Endothelial cell of umbilical vein (primary cell): Measurements from ENCODE around the gene BDH1. TPM values are rescaled to one million over a fixed set of nuclear protein-coding genes. Genes with fewer than 3 reads are reported as not detected.

Experiments used
- BruUV-seq: library from RNA; stranded (reverse); fragments of 400-500 nt; replicated peaks from 2 replicates; lab custom pipeline; 2021; lab: Mats Ljungman, UMichigan
- CTCF ChIA-PET: fragments of 300-600, 350-600 bp; sonication (Branson Sonifier 250); formaldehyde crosslinking; loops from one replicate; lab custom pipeline; 2021; ENCODE audit warnings: antibody characterized with exemption, inconsistent platforms; lab: Charles Lee
- POLR2A ChIA-PET: fragments of 300-600, 350-600 bp; sonication (Branson Sonifier 250); formaldehyde crosslinking; loops from one replicate; lab custom pipeline; 2021; ENCODE audit warnings: antibody characterized with exemption, inconsistent platforms; lab: Charles Lee
- DNase-seq: peaks from one replicate; pipeline ENCODE4 v3.0.0-alpha.2; 2011; ENCODE audit warnings: low read depth, low spot score
- FAIRE-seq: peaks from 2 replicates; lab custom pipeline; 2011; peaks lifted over from hg19 to GRCh38; lab: Jason Lieb, UNC
- H2AFZ ChIP-seq: 2 replicates; pipeline ENCODE4 v1.6.0; 2012; ENCODE audit warnings: low read depth, low read length, control low read depth, inconsistent platforms
- H3K27ac ChIP-seq: 2 replicates; pipeline ENCODE4 v1.5.1; 2011; ENCODE audit warnings: low read depth, mild to moderate bottlenecking, control low read depth, low read length, moderate library complexity; ENCODE audit not compliant: insufficient read depth
- H3K27me3 ChIP-seq, 2 experiments: 2 replicates each; pipeline versions ENCODE4 v1.6.0 to v1.6.1; 2011; ENCODE audit warnings: low read length in 2 of 2, mixed read lengths in 1 of 2; ENCODE audit not compliant: control insufficient read depth in 2 of 2, insufficient read depth in 2 of 2
- H3K36me3 ChIP-seq, 2 experiments: 2 replicates in 1 of 2; 3 replicates in 1 of 2; pipeline ENCODE4 v1.5.1; 2011; ENCODE audit warnings: low read length in 2 of 2, mild to moderate bottlenecking in 1 of 2, moderate library complexity in 1 of 2; ENCODE audit not compliant: control insufficient read depth in 2 of 2, insufficient read depth in 2 of 2; ENCODE audit errors: extremely low read depth in 1 of 2
- H3K4me1 ChIP-seq: 3 replicates; pipeline ENCODE4 v1.5.1; 2011; ENCODE audit warnings: mild to moderate bottlenecking, low read length; ENCODE audit not compliant: control insufficient read depth, insufficient read depth; ENCODE audit errors: extremely low read depth
- H3K4me2 ChIP-seq: 2 replicates; pipeline ENCODE4 v1.6.1; 2011; ENCODE audit warnings: low read length, control low read depth, mixed read lengths; ENCODE audit not compliant: insufficient read depth
- H3K4me3 ChIP-seq, 3 experiments: fragments of 200-600 bp in 1 of 3; sonication (generic), shearing (Covaris generic) in 1 of 3; replicated peaks in 1 of 3; 2 replicates each; pipeline ENCODE4 v1.5.1; 2011 to 2016; ENCODE audit warnings: control low read depth in 3 of 3, low read length in 3 of 3, mild to moderate bottlenecking in 2 of 3, inconsistent platforms in 1 of 3, low read depth in 1 of 3, moderate library complexity in 1 of 3; ENCODE audit not compliant: insufficient read depth in 1 of 3
- H3K79me2 ChIP-seq: 2 replicates; pipeline ENCODE4 v1.6.0; 2012; ENCODE audit warnings: low read length, inconsistent platforms; ENCODE audit not compliant: control insufficient read depth, insufficient read depth
- H3K9ac ChIP-seq: replicated peaks from 2 replicates; pipeline ENCODE3; 2011; ENCODE audit warnings: low read length, control low read depth; ENCODE audit not compliant: insufficient read depth; ENCODE audit errors: extremely low read depth
- H3K9me1 ChIP-seq: replicated peaks from 3 replicates; pipeline ENCODE4 v1.6.0; 2011; ENCODE audit warnings: mild to moderate bottlenecking, low read length; ENCODE audit not compliant: control insufficient read depth, insufficient read depth; ENCODE audit errors: extremely low read depth
- H3K9me3 ChIP-seq: replicated peaks from 2 replicates; pipeline ENCODE4 v1.5.1; 2012; ENCODE audit warnings: low read length, inconsistent platforms; ENCODE audit not compliant: control insufficient read depth, insufficient read depth
- H4K20me1 ChIP-seq: replicated peaks from 2 replicates; pipeline ENCODE3; 2011; ENCODE audit warnings: mild to moderate bottlenecking, low read length; ENCODE audit not compliant: control insufficient read depth, insufficient read depth; ENCODE audit errors: extremely low read depth
- EZH2 ChIP-seq: IDR thresholded peaks from 2 replicates; pipeline ENCODE4 v1.6.1; 2012; ENCODE audit warnings: borderline replicate concordance, low read depth, mild to moderate bottlenecking, moderate library complexity, low read length, inconsistent platforms; ENCODE audit not compliant: severe bottlenecking
- FOS ChIP-seq: IDR thresholded peaks from 2 replicates; pipeline ENCODE4 v1.6.1; 2011; ENCODE audit warnings: mild to moderate bottlenecking, low read length, moderate library complexity, borderline replicate concordance; ENCODE audit not compliant: insufficient read depth
- GATA2 ChIP-seq: IDR thresholded peaks from 2 replicates; pipeline ENCODE4 v1.7.0; 2011; ENCODE audit warnings: low read depth, mild to moderate bottlenecking, moderate library complexity, mixed read lengths, low read length; ENCODE audit not compliant: insufficient read length, insufficient read depth
- JUN ChIP-seq: IDR thresholded peaks from 2 replicates; pipeline ENCODE4 v1.6.1; 2011; ENCODE audit warnings: borderline replicate concordance, low read depth; ENCODE audit not compliant: insufficient read length, insufficient read depth
- MYC ChIP-seq: IDR thresholded peaks from one replicate; pipeline ENCODE4 v1.6.1; 2011; ENCODE audit warnings: mild to moderate bottlenecking, low read depth, low read length
- POLR2A ChIP-seq: IDR thresholded peaks from 2 replicates; pipeline ENCODE4 v1.6.1; 2012; ENCODE audit warnings: low read depth, mild to moderate bottlenecking, control low read depth, low read length
- POLR2AphosphoS5 ChIP-seq: IDR thresholded peaks from 2 replicates; pipeline ENCODE4 v1.6.1; 2012; ENCODE audit warnings: low read depth, mild to moderate bottlenecking, control low read depth, low read length, moderate library complexity; ENCODE audit not compliant: insufficient read depth
- dilution Hi-C: fragments of 300-500 bp; cut with MboI; formaldehyde crosslinking; loops from one replicate; pipeline ENCODE4 v1.15.0; 2019; ENCODE audit warnings: low sequenced_read_pairs; ENCODE audit not compliant: extremely low pct_ligation_motif_present
- intact Hi-C: fragments of 100-400 bp; cut with micrococcal nuclease; formaldehyde crosslinking; loops from one replicate; pipeline ENCODE4 v1.10.0; 2022
- polyA plus RNA-seq, 4 experiments: library from polyadenylated mRNA; depleted of rRNA in 3 of 4; stranded (reverse) in 3 of 4; unstranded in 1 of 4; fragments of >200 nt; gene quantifications; 2 replicates each; pipeline versions ENCODE4 v1.2.1 to v1.2.3, GENCODE V29; 2011 to 2012; ENCODE audit warnings: missing spikeins in 1 of 4
- total RNA-seq: library from RNA; stranded (reverse); gene quantifications from 2 replicates; pipeline ENCODE4 v1.2.3, GENCODE V29; 2021
- TF ChIP-seq, protein P1 (sequence below), 2 donors: IDR thresholded peaks; 1 replicate in 1 of 2; 2 replicates in 1 of 2; pipeline ENCODE4 v1.5.1; 2011; ENCODE audit warnings: low read length in 2 of 2, mild to moderate bottlenecking in 2 of 2, moderate library complexity in 2 of 2, control low read depth in 1 of 2, inconsistent platforms in 1 of 2, low read depth in 1 of 2; ENCODE audit not compliant: insufficient read depth in 1 of 2; ENCODE audit errors: extremely low read depth in 1 of 2
- TF ChIP-seq, protein P2 (sequence below): IDR thresholded peaks from 2 replicates; pipeline ENCODE4 v1.6.1; 2011; ENCODE audit not compliant: insufficient read depth, insufficient read length

BDH1 gene
- total and polyA plus RNA-seq, 2 donors (not counting 3 experiments of a cell fraction or from before 2014, with no cell fraction given) = 6.9 to 12.2 TPM

DNA sequence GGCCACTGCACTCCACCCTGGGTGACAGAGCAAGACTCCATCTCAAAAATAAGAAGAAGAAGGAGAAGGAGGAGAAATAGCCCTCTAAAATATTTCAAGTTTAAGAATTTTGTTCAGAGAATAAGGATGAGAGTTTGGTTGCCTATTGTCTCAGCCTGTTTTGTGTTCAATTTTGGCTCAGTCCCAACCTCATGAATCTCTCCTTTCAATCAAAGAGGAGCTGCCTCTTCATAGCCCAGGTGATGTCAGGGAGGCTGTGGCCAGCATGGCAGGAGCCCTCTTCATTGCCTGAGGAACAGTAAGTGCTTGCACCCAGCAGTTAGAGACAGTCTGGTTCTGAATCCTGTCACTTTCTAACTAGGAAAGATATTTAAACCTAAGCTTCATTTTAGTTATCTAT lies 55.0 kb downstream of the BDH1 start:
- no peak overlapping the region for H3K9ac ChIP-seq
- no peaks in the 10 kb centered on the region for H4K20me1 ChIP-seq
- no peaks in the 10 kb centered on the region for H3K79me2 ChIP-seq
- no TSS peak for BruUV-seq
- dilution Hi-C loops (loop anchor here (25.0 kb wide), 1 partner anchor 239 kb away; no protein-coding TSS in a partner anchor), intact Hi-C loops (no loop called here)
- DNase-seq (no peak), FAIRE-seq (no peak)
- ChIA-PET CTCF (interaction anchor here (0.7 to 3.8 kb wide), 23 partner anchors 9 to 311 kb away, joined by 3 to 148 read pairs (median 10); partner anchors contain the start of gene DLG1), POLR2A (no interaction called here)
- no peak overlapping the region for H2AFZ ChIP-seq
- H3K9me3 ChIP-seq = no peaks in the 10 kb centered on the region
- H3K4me1 ChIP-seq = no peaks in the 10 kb centered on the region
- H3K4me3 ChIP-seq = no peak overlapping the region
- no peaks in the 10 kb centered on the region for H3K27me3 ChIP-seq
- no peak overlapping the region for H3K27ac ChIP-seq
- H3K4me2 ChIP-seq = no peak overlapping the region
- TF ChIP-seq MYC (no peak), POLR2AphosphoS5 (no peak), GATA2 (no peak), FOS (no peak), EZH2 (no peak), JUN (no peak), POLR2A (no peak)
- TF ChIP-seq, protein P1, sequence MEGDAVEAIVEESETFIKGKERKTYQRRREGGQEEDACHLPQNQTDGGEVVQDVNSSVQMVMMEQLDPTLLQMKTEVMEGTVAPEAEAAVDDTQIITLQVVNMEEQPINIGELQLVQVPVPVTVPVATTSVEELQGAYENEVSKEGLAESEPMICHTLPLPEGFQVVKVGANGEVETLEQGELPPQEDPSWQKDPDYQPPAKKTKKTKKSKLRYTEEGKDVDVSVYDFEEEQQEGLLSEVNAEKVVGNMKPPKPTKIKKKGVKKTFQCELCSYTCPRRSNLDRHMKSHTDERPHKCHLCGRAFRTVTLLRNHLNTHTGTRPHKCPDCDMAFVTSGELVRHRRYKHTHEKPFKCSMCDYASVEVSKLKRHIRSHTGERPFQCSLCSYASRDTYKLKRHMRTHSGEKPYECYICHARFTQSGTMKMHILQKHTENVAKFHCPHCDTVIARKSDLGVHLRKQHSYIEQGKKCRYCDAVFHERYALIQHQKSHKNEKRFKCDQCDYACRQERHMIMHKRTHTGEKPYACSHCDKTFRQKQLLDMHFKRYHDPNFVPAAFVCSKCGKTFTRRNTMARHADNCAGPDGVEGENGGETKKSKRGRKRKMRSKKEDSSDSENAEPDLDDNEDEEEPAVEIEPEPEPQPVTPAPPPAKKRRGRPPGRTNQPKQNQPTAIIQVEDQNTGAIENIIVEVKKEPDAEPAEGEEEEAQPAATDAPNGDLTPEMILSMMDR (IDR thresholded peaks at IDR 0.05; ENCODE audit: extremely low read depth in 1 of 2, insufficient read depth in 1 of 2, low read depth in 1 of 2, low read length in 2 of 2) = no peak
- TF ChIP-seq, protein P2, sequence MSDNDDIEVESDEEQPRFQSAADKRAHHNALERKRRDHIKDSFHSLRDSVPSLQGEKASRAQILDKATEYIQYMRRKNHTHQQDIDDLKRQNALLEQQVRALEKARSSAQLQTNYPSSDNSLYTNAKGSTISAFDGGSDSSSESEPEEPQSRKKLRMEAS = no peak
- no peaks in the 10 kb centered on the region for H3K36me3 ChIP-seq
- no peaks in the 10 kb centered on the region for H3K9me1 ChIP-seq
